OCI-LY3 (cell line): ENCODE results near the gene EHHADH.

Experiments
- EZH2phosphoT487 ChIP-seq: fragments of 200-600 bp; shearing (Covaris generic); IDR thresholded peaks from 2 replicates; pipeline ENCODE4 v1.6.1; 2018; ENCODE audit warnings: antibody characterized with exemption, mixed run types, low read depth
- TF ChIP-seq, protein P1 (sequence below): fragments of 200-600, 300-600 bp; sonication (generic); IDR thresholded peaks from 2 replicates; pipeline ENCODE4 v1.5.1; 2014; ENCODE audit warnings: antibody characterized with exemption, low read length, low read depth

DNA sequence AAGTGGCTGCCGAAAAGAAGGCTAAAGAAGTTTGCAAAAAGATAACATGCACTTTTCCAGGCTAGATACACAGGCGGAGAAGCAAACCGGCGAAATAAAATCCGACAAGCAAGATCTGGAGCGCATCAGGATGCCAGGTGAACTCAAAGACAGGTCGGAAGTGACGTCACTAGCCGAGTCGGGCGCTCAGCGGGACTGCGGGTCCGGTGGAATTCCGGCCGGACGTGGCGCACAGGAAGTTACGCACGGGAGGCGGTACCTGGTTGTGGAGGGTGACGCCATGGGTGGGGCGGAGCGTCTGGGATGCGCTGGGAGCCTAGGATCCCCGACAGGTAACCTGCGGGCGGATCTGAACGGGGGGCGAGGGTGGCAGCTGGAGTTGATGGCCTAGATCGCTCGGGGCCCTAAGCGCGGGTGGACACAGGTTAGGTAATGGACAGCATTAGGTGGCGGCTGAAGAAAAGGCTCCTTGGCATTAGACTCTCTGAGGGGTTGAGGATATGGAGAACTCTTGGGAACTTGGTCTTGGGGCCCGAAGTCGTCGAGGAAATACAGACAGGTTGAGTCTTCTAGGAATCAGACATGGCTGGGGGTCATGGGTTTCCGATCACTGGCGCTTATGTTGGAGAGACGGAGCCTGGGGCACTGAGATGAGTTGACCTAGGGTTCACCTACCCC, 29.0 kb upstream of the EHHADH start:
- TF ChIP-seq, protein P1, sequence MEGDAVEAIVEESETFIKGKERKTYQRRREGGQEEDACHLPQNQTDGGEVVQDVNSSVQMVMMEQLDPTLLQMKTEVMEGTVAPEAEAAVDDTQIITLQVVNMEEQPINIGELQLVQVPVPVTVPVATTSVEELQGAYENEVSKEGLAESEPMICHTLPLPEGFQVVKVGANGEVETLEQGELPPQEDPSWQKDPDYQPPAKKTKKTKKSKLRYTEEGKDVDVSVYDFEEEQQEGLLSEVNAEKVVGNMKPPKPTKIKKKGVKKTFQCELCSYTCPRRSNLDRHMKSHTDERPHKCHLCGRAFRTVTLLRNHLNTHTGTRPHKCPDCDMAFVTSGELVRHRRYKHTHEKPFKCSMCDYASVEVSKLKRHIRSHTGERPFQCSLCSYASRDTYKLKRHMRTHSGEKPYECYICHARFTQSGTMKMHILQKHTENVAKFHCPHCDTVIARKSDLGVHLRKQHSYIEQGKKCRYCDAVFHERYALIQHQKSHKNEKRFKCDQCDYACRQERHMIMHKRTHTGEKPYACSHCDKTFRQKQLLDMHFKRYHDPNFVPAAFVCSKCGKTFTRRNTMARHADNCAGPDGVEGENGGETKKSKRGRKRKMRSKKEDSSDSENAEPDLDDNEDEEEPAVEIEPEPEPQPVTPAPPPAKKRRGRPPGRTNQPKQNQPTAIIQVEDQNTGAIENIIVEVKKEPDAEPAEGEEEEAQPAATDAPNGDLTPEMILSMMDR, result no peak
- no peak for TF ChIP-seq EZH2phosphoT487
